KOPT-K1 (cell line): ENCODE results near the gene IQCN.

ENCODE experiments used
- H3K27ac ChIP-seq: fragments of 200-600 bp; sonication (generic); 2 replicates; pipeline ENCODE4 v1.5.1; 2016; ENCODE audit warnings: antibody characterized with exemption, mild to moderate bottlenecking, low read depth, low read length; ENCODE audit not compliant: poor library complexity, severe bottlenecking
- H3K36me3 ChIP-seq: fragments of 200-600 bp; sonication (generic); 2 replicates; pipeline ENCODE4 v1.5.1; 2017; ENCODE audit warnings: antibody characterized with exemption, mild to moderate bottlenecking, low read length, moderate library complexity; ENCODE audit not compliant: insufficient read depth
- H3K9me3 ChIP-seq: fragments of 200-600 bp; sonication (generic); 2 replicates; pipeline ENCODE4 v1.5.1; 2017; ENCODE audit warnings: antibody characterized with exemption, low read length, mild to moderate bottlenecking; ENCODE audit not compliant: insufficient read depth, poor library complexity, severe bottlenecking

Gene IQCN

GRCh38 chr19:18208098-18208951, 65.9 kb downstream of the IQCN start:
- Histone ChIP-seq H3K9me3 (no peaks in the 10 kb centered on the region), H3K27ac (no peak overlapping the region), H3K36me3 (no peaks in the 10 kb centered on the region)
